Adrenal gland (tissue), 5 donors: Measurements from ENCODE around the gene TP53I3.

ENCODE experiments used
- POLR2A ChIP-seq, 2 donors: fragments of 450-650 bp; IDR thresholded peaks; one replicate each; pipeline ENCODE4 v1.6.1; 2017; ENCODE audit warnings: antibody characterized with exemption in 2 of 2, mild to moderate bottlenecking in 2 of 2, moderate library complexity in 1 of 2
- TF ChIP-seq, protein P1 (sequence below), 6 experiments: fragments of 450-650 bp in 4 of 6; fragments of 200-600 bp in 2 of 6; sonication (generic) in 1 of 6; IDR thresholded peaks; 1 replicate in 5 of 6; 2 replicates in 1 of 6; pipeline versions ENCODE4 v1.5.1 to v1.8.0; 2016 to 2021; ENCODE audit warnings: antibody characterized with exemption in 6 of 6, mild to moderate bottlenecking in 2 of 6, moderate library complexity in 1 of 6
- donor health status: DM: no; HTN: no; CAD: no.

- TF ChIP-seq, protein P1, sequence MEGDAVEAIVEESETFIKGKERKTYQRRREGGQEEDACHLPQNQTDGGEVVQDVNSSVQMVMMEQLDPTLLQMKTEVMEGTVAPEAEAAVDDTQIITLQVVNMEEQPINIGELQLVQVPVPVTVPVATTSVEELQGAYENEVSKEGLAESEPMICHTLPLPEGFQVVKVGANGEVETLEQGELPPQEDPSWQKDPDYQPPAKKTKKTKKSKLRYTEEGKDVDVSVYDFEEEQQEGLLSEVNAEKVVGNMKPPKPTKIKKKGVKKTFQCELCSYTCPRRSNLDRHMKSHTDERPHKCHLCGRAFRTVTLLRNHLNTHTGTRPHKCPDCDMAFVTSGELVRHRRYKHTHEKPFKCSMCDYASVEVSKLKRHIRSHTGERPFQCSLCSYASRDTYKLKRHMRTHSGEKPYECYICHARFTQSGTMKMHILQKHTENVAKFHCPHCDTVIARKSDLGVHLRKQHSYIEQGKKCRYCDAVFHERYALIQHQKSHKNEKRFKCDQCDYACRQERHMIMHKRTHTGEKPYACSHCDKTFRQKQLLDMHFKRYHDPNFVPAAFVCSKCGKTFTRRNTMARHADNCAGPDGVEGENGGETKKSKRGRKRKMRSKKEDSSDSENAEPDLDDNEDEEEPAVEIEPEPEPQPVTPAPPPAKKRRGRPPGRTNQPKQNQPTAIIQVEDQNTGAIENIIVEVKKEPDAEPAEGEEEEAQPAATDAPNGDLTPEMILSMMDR (IDR thresholded peaks at IDR 0.05), result no peak
- TF ChIP-seq POLR2A (IDR thresholded peaks at IDR 0.05), result no peak
Observed at GRCh38 chr2:24058564-24059271, 25.9 kb downstream of the TP53I3 start.
